H1 (cell line): ENCODE results near the gene ADAMTS17. TPM values are rescaled to one million over a fixed set of nuclear protein-coding genes. Genes with fewer than 3 reads are reported as not detected.

Experiments
- CTCF ChIA-PET: fragments of 300-600 bp; sonication (Branson Sonifier 250); formaldehyde crosslinking; loops from one replicate; lab custom pipeline; 2021; ENCODE audit not compliant: partially characterized antibody; lab: Charles Lee
- POLR2A ChIA-PET: fragments of 300-600 bp; sonication (Branson Sonifier 250); formaldehyde crosslinking; loops from one replicate; lab custom pipeline; 2021; ENCODE audit warnings: inconsistent platforms; ENCODE audit not compliant: partially characterized antibody; lab: Charles Lee
- DNase-seq, 2 experiments: peaks; one replicate each; pipeline versions ENCODE4 v3.0.0 to v3.0.0-alpha.2; 2010 to 2022; ENCODE audit warnings: low spot score in 2 of 2, low read depth in 1 of 2, mixed read lengths in 1 of 2
- FAIRE-seq: peaks from 2 replicates; lab custom pipeline; 2011; peaks lifted over from hg19 to GRCh38; lab: Jason Lieb, UNC
- H2AFZ ChIP-seq: 2 replicates; pipeline ENCODE4 v1.8.1; 2012; ENCODE audit warnings: low read length, inconsistent platforms
- H2AK5ac ChIP-seq: 2 replicates; pipeline ENCODE4 v1.6.1; 2013; ENCODE audit warnings: low read depth, low read length
- H2BK120ac ChIP-seq: replicated peaks from 2 replicates; pipeline ENCODE3; 2013; ENCODE audit warnings: low read depth, low read length, inconsistent platforms
- H2BK12ac ChIP-seq: 2 replicates; pipeline ENCODE4 v1.6.1; 2013; ENCODE audit warnings: low read depth, low read length
- H2BK15ac ChIP-seq: 2 replicates; pipeline ENCODE4 v1.6.1; 2013; ENCODE audit warnings: low read length
- H2BK20ac ChIP-seq: 2 replicates; pipeline ENCODE4 v1.6.1; 2013; ENCODE audit warnings: low read length
- H2BK5ac ChIP-seq: 2 replicates; pipeline ENCODE4 v1.6.1; 2013; ENCODE audit warnings: low read depth, low read length
- H3K14ac ChIP-seq: 2 replicates; pipeline ENCODE4 v1.6.1; 2013; ENCODE audit warnings: inconsistent platforms; ENCODE audit not compliant: insufficient read length
- H3K18ac ChIP-seq: 2 replicates; pipeline ENCODE4 v1.6.1; 2013; ENCODE audit warnings: low read length; ENCODE audit errors: extremely low read depth
- H3K23ac ChIP-seq: 2 replicates; pipeline ENCODE4 v1.6.1; 2013; ENCODE audit warnings: inconsistent platforms; ENCODE audit not compliant: insufficient read length
- H3K23me2 ChIP-seq: 2 replicates; pipeline ENCODE4 v1.6.1; 2013; ENCODE audit warnings: low read depth, low read length
- H3K27ac ChIP-seq: 2 replicates; pipeline ENCODE4 v1.6.1; 2011; ENCODE audit warnings: low read depth, low read length, inconsistent platforms
- H3K27me3 ChIP-seq, 4 experiments: replicated peaks in 1 of 4; 1 replicate in 1 of 4; 2 replicates in 3 of 4; pipeline versions ENCODE4 v1.6.1 to v1.8.1; 2011 to 2013; ENCODE audit warnings: low read length in 3 of 4, mild to moderate bottlenecking in 3 of 4, inconsistent platforms in 2 of 4, mixed read lengths in 2 of 4, moderate library complexity in 1 of 4; ENCODE audit not compliant: control insufficient read depth in 3 of 4, insufficient read depth in 3 of 4; ENCODE audit errors: extremely low read depth in 1 of 4
- H3K36me3 ChIP-seq, 4 experiments: 2 replicates each; pipeline versions ENCODE4 v1.6.1 to v1.8.1; 2011 to 2013; ENCODE audit warnings: mild to moderate bottlenecking in 4 of 4, low read length in 3 of 4, moderate library complexity in 2 of 4, control low read depth in 1 of 4, inconsistent platforms in 1 of 4; ENCODE audit not compliant: insufficient read depth in 4 of 4, control insufficient read depth in 2 of 4
- H3K4ac ChIP-seq: replicated peaks from 2 replicates; pipeline ENCODE3; 2013; ENCODE audit warnings: low read length, low read depth, mixed read lengths, inconsistent platforms; ENCODE audit not compliant: insufficient read length
- H3K4me1 ChIP-seq, 4 experiments: replicated peaks in 1 of 4; 1 replicate in 1 of 4; 2 replicates in 3 of 4; pipeline versions ENCODE4 v1.6.1 to v1.8.1; 2011 to 2013; ENCODE audit warnings: low read length in 3 of 4, inconsistent platforms in 2 of 4, mixed read lengths in 1 of 4; ENCODE audit not compliant: insufficient read depth in 4 of 4, control insufficient read depth in 3 of 4
- H3K4me2 ChIP-seq, 2 experiments: 2 replicates each; pipeline versions ENCODE4 v1.6.1 to v1.8.1; 2011 to 2013; ENCODE audit warnings: low read depth in 2 of 2, low read length in 2 of 2, control low read depth in 1 of 2, inconsistent platforms in 1 of 2, mild to moderate bottlenecking in 1 of 2; ENCODE audit not compliant: insufficient read depth in 1 of 2
- H3K4me3 ChIP-seq, 4 experiments: fragments of 200-600, 300-600 bp in 1 of 4; sonication (generic), shearing (Covaris generic), sonication (Bioruptor Twin) in 1 of 4; 2 replicates each; pipeline versions ENCODE4 v1.5.1 to v1.8.1; 2011 to 2016; ENCODE audit warnings: low read length in 4 of 4, low read depth in 3 of 4, control low read depth in 2 of 4, inconsistent platforms in 2 of 4, mild to moderate bottlenecking in 2 of 4, mixed read lengths in 1 of 4, moderate library complexity in 1 of 4; ENCODE audit not compliant: insufficient read depth in 2 of 4; ENCODE audit errors: extremely low read depth in 1 of 4
- H3K56ac ChIP-seq: replicated peaks from 2 replicates; pipeline ENCODE3; 2013; ENCODE audit warnings: low read depth, mild to moderate bottlenecking, mixed read lengths, low read length, inconsistent platforms; ENCODE audit not compliant: insufficient read length
- H3K79me1 ChIP-seq: 2 replicates; pipeline ENCODE4 v1.6.1; 2013; ENCODE audit warnings: low read depth, low read length, control low read depth
- H3K79me2 ChIP-seq, 2 experiments: 2 replicates each; pipeline versions ENCODE4 v1.6.1 to v1.8.1; 2012 to 2013; ENCODE audit warnings: low read length in 2 of 2, mild to moderate bottlenecking in 2 of 2, inconsistent platforms in 1 of 2; ENCODE audit not compliant: insufficient read depth in 2 of 2, control insufficient read depth in 1 of 2
- H3K9ac ChIP-seq, 4 experiments: replicated peaks in 1 of 4; 1 replicate in 1 of 4; 2 replicates in 3 of 4; pipeline versions ENCODE4 v1.6.1 to v1.8.1; 2011 to 2013; ENCODE audit warnings: low read depth in 3 of 4, low read length in 3 of 4, control low read depth in 2 of 4, mild to moderate bottlenecking in 2 of 4, moderate library complexity in 2 of 4, inconsistent platforms in 1 of 4; ENCODE audit errors: extremely low read depth in 1 of 4
- H3K9me3 ChIP-seq, 2 experiments: 2 replicates each; pipeline versions ENCODE4 v1.6.1 to v1.8.1; 2012 to 2013; ENCODE audit warnings: mild to moderate bottlenecking in 2 of 2, moderate library complexity in 2 of 2, control low read depth in 1 of 2, inconsistent platforms in 1 of 2, low read depth in 1 of 2, low read length in 1 of 2, mixed read lengths in 1 of 2; ENCODE audit not compliant: insufficient read depth in 2 of 2
- H4K20me1 ChIP-seq, 2 experiments: replicated peaks in 1 of 2; 2 replicates each; pipeline versions ENCODE3 to v1.8.1; 2011 to 2013; ENCODE audit warnings: inconsistent platforms in 2 of 2, low read length in 2 of 2, mild to moderate bottlenecking in 1 of 2; ENCODE audit not compliant: insufficient read depth in 2 of 2, control insufficient read depth in 1 of 2
- H4K5ac ChIP-seq: 2 replicates; pipeline ENCODE4 v1.6.1; 2013; ENCODE audit warnings: low read length, low read depth, mixed read lengths, inconsistent platforms; ENCODE audit not compliant: insufficient read length
- H4K8ac ChIP-seq: 2 replicates; pipeline ENCODE4 v1.8.0; 2013; ENCODE audit warnings: mild to moderate bottlenecking, moderate library complexity, low read length, inconsistent platforms; ENCODE audit not compliant: insufficient read depth; ENCODE audit errors: extremely low read depth
- H4K91ac ChIP-seq: replicated peaks from 2 replicates; pipeline ENCODE3; 2013; ENCODE audit warnings: low read length, mixed read lengths, inconsistent platforms; ENCODE audit not compliant: insufficient read length
- ATF3 ChIP-seq: IDR thresholded peaks from 2 replicates; pipeline ENCODE4 v1.6.1; 2011; ENCODE audit warnings: low read depth, mild to moderate bottlenecking, low read length; ENCODE audit not compliant: insufficient read depth
- CBX8 ChIP-seq: fragments of 300-800, 300-1000 bp; sonication (generic); IDR thresholded peaks from 2 replicates; pipeline ENCODE4 v1.7.1; 2016; ENCODE audit warnings: low read depth, low read length, borderline replicate concordance
- KDM5A ChIP-seq: fragments of 200-600 bp; IDR thresholded peaks from 2 replicates; pipeline ENCODE4 v1.7.1; 2012; ENCODE audit warnings: mild to moderate bottlenecking, low read length, inconsistent platforms, mixed read lengths
- MAX ChIP-seq: IDR thresholded peaks from 2 replicates; pipeline ENCODE4 v1.6.1; 2012; ENCODE audit warnings: inconsistent platforms
- NANOG ChIP-seq: IDR thresholded peaks from 2 replicates; pipeline ENCODE4 v1.6.1; 2011; ENCODE audit warnings: low read length, low read depth, mild to moderate bottlenecking, inconsistent platforms; ENCODE audit not compliant: insufficient read depth, poor library complexity, severe bottlenecking
- POLR2AphosphoS5 ChIP-seq: IDR thresholded peaks from 2 replicates; pipeline ENCODE4 v1.6.1; 2011; ENCODE audit warnings: low read depth, low read length
- RAD21 ChIP-seq, 2 experiments: IDR thresholded peaks in 1 of 2; conservative IDR thresholded peaks in 1 of 2; 2 replicates each; pipeline ENCODE4 v1.6.1; 2011; ENCODE audit warnings: low read depth in 2 of 2, low read length in 2 of 2, improper control_type of control experiment in 1 of 2, inconsistent platforms in 1 of 2, mild to moderate bottlenecking in 1 of 2, moderate library complexity in 1 of 2
- ZNF274 ChIP-seq: IDR thresholded peaks from 2 replicates; pipeline ENCODE4 v1.7.0; 2012; ENCODE audit warnings: low read length, borderline replicate concordance; ENCODE audit errors: extremely low read depth
- WGBS, 2 experiments: shearing (Covaris generic) in 1 of 2; methylation state at CpG; one replicate each; pipeline versions ENCODE4 v1.1.6 to v1.1.7; 2013 to 2015; ENCODE audit warnings: low lambda C conversion rate in 2 of 2, mixed read lengths in 2 of 2, inconsistent platforms in 1 of 2, low coverage in 1 of 2, missing lambda C conversion rate in 1 of 2; ENCODE audit not compliant: insufficient replicate concordance in 2 of 2, insufficient coverage in 1 of 2, insufficient read length in 1 of 2; ENCODE audit errors: extremely low coverage in 1 of 2, missing lambda C conversion rate in 1 of 2; 5-methylcytosine and 5-hydroxymethylcytosine counted together
- polyA plus RNA-seq, 7 experiments: library from polyadenylated mRNA; depleted of rRNA in 3 of 7; stranded (reverse) in 5 of 7; unstranded in 2 of 7; fragments of >200 nt in 5 of 7; fragments of 200-250 nt in 2 of 7; gene quantifications; 1 replicate in 5 of 7; 2 replicates in 1 of 7; 4 replicates in 1 of 7; pipeline versions ENCODE4 v1.2.1 to v1.2.3, GENCODE V29; 2011 to 2013; ENCODE audit warnings: missing spikeins in 2 of 7, mixed read lengths in 2 of 7
- total RNA-seq: library from RNA; stranded (reverse); fragmentation: NEBNext Ultra II Directional; extraction: Animal tissue kit (Norgen Biotek cat#: 25700); gene quantifications from 2 replicates; pipeline ENCODE4 v1.2.1, GENCODE V29; 2021
- TF ChIP-seq, protein P1 (sequence below), 3 experiments: IDR thresholded peaks; 1 replicate in 2 of 3; 2 replicates in 1 of 3; pipeline versions ENCODE4 v1.5.1 to v1.6.1; 2011; ENCODE audit warnings: low read length in 3 of 3, mild to moderate bottlenecking in 3 of 3, inconsistent platforms in 2 of 3, low read depth in 1 of 3, moderate library complexity in 1 of 3; ENCODE audit not compliant: insufficient read depth in 1 of 3; ENCODE audit errors: control extremely low read depth in 1 of 3

Gene ADAMTS17
- total and polyA plus RNA-seq, 2 of the 8 experiments (the other 6 are each of a cell fraction or from before 2014, with no cell fraction given), result 0.51 to 1.7 TPM

DNA sequence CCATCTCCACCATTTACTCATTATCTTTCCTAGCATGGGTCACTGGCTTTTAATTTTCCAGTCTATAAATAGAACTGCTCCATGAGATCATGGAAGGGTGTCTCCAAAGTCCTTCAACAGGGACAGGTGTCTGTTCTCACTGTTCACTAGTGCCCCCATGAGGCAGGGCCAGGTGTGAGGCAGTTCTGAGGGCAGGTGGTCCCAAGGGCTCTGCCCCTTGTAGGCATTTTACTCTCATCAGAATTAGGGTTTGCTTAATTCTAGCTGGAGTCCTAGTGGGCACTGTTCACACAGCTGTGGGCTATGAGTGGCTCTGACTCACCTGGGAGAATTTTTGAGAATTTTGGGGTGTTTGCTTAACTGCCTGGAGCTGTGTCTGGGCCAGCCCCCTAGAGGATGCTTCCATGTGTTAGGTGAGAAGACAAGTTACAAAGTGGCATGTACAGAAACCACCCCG, 360.6 kb downstream of the ADAMTS17 start:
- 0 out of 2 replicates have a peak overlapping the region, but pooled peaks have one; percentile 40 for H2BK12ac ChIP-seq
- H4K8ac ChIP-seq, result no peak overlapping the region
- DNase-seq (no peak), FAIRE-seq (no peak)
- no peak overlapping the region for H2BK20ac ChIP-seq
- H3K4me1 ChIP-seq, result peaks cover 15 to 36% (median 25%) of the 10 kb centered on the region in 4 experiments
- H2BK5ac ChIP-seq, result no peak overlapping the region
- ChIA-PET POLR2A (no interaction called here), CTCF (interaction anchor here (0.6 to 5.1 kb wide), 22 partner anchors 8 to 403 kb away, joined by 3 to 42 read pairs (median 4); no protein-coding TSS in a partner anchor)
- H2BK120ac ChIP-seq, result no peak overlapping the region
- no peak overlapping the region for H4K91ac ChIP-seq
- H3K9me3 ChIP-seq, result no peaks in the 10 kb centered on the region
- peaks cover 2% of the 10 kb centered on the region; the same call in 1 of the 2 replicates for H3K23me2 ChIP-seq
- no peak overlapping the region for H3K56ac ChIP-seq
- H3K9ac ChIP-seq, result no peak overlapping the region
- 80% methylated on average over 1 of the region's 1 CpG; no CpG with 5 or more reads in 1 of the 2 experiments for WGBS, 2 experiments
- H3K18ac ChIP-seq, result no peak overlapping the region
- no peaks in the 10 kb centered on the region for H3K79me1 ChIP-seq
- H3K27me3 ChIP-seq, result no peaks in the 10 kb centered on the region
- no peak overlapping the region for H3K23ac ChIP-seq
- no peak overlapping the region for H3K4me2 ChIP-seq
- no peak overlapping the region for H3K4me3 ChIP-seq
- H2BK15ac ChIP-seq, result no peak overlapping the region
- no peak overlapping the region for H3K4ac ChIP-seq
- H3K27ac ChIP-seq, result no peak overlapping the region
- H3K36me3 ChIP-seq, result no peaks in the 10 kb centered on the region
- no peak overlapping the region for H2AFZ ChIP-seq
- H2AK5ac ChIP-seq, result no peak overlapping the region
- no peaks in the 10 kb centered on the region for H3K79me2 ChIP-seq
- H4K20me1 ChIP-seq, result no peaks in the 10 kb centered on the region
- no peak overlapping the region for H3K14ac ChIP-seq
- H4K5ac ChIP-seq, result no peak overlapping the region
- peak; percentile 64; the same call in 1 of the 2 replicates for TF ChIP-seq MAX
- TF ChIP-seq KDM5A, result no peak
- TF ChIP-seq RAD21 (IDR thresholded peaks at IDR 0.05 in 1 of 2, conservative IDR thresholded peaks at IDR 0.05 in 1 of 2; ENCODE audit: low read depth in 2 of 2, low read length in 2 of 2), result peak; percentile 47 to 56
- TF ChIP-seq CBX8, result no peak
- TF ChIP-seq ATF3, result no peak
- no peak for TF ChIP-seq ZNF274
- TF ChIP-seq, protein P1, sequence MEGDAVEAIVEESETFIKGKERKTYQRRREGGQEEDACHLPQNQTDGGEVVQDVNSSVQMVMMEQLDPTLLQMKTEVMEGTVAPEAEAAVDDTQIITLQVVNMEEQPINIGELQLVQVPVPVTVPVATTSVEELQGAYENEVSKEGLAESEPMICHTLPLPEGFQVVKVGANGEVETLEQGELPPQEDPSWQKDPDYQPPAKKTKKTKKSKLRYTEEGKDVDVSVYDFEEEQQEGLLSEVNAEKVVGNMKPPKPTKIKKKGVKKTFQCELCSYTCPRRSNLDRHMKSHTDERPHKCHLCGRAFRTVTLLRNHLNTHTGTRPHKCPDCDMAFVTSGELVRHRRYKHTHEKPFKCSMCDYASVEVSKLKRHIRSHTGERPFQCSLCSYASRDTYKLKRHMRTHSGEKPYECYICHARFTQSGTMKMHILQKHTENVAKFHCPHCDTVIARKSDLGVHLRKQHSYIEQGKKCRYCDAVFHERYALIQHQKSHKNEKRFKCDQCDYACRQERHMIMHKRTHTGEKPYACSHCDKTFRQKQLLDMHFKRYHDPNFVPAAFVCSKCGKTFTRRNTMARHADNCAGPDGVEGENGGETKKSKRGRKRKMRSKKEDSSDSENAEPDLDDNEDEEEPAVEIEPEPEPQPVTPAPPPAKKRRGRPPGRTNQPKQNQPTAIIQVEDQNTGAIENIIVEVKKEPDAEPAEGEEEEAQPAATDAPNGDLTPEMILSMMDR (IDR thresholded peaks at IDR 0.05; ENCODE audit: control extremely low read depth in 1 of 3, insufficient read depth in 1 of 3, low read depth in 1 of 3, low read length in 3 of 3), result peak; percentile 38 to 71 (median 57)
- no peak for TF ChIP-seq NANOG
- TF ChIP-seq POLR2AphosphoS5, result no peak
